Stimulated activated CD8-positive, alpha-beta memory T cell treated with anti-CD3 and anti-CD28 coated beads, Interleukin-12 subunit alpha, Interleukin-12 subunit beta, amount 100 ng/mL, for 4 hours (primary cell): ENCODE measurements around the gene RSRC1.

ENCODE experiments used
- DNase-seq: peaks from one replicate; pipeline ENCODE4 v3.0.0-alpha.2; 2020; ENCODE audit warnings: low read depth

Gene RSRC1

DNA sequence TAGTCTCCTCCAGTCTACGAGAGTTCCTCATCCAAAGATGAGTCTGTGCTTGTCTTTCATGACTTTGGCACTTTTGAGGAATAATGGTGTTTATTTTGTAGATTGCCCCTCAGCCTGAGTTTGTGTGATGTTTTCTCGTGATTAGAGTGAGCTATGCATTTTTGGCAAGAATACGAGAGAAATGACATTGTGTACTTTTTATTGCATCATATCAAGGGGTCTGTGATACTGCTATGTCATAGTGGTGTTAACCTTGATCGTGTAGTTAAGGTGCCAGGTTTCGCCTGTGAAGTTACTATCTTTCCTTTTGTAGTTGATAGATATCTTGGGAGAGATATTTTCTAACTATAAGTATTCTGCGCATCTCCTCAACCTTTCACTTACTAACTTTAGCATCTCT lies 18.9 kb downstream of the RSRC1 start:
- no peak for DNase-seq

- DNase-seq: no peak
These were observed 24.5 kb downstream of the RSRC1 start for GRCh38 chr3:158134363-158134762.

GRCh38 chr3:158140396-158140795 lies 30.5 kb downstream of the RSRC1 start:
- DNase-seq: no peak

GRCh38 chr3:158148218-158148617 lies 38.3 kb downstream of the RSRC1 start:
- no peak for DNase-seq

DNA sequence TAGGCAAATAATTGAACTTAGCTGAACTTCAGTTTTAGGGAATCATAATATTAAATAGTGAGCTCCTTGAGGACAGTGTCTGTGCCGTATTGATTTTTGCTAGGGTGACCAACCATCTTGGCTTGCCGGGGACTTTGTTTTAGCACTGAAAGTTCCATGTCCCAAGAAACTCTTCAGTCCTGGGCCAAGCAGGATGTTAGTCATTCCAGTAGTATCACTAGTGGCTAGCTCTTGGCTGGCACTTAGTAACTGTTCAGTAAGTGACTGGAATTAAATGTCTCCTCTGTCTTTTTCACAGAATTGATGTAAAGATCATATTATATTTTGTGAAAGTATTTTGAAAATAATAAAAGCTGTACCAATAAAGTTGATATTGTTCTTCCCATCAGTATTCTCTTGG lies 42.3 kb downstream of the RSRC1 start:
- DNase-seq: no peak

- DNase-seq: no peak
These were observed 49.1 kb downstream of the RSRC1 start for GRCh38 chr3:158158969-158159368.

DNA sequence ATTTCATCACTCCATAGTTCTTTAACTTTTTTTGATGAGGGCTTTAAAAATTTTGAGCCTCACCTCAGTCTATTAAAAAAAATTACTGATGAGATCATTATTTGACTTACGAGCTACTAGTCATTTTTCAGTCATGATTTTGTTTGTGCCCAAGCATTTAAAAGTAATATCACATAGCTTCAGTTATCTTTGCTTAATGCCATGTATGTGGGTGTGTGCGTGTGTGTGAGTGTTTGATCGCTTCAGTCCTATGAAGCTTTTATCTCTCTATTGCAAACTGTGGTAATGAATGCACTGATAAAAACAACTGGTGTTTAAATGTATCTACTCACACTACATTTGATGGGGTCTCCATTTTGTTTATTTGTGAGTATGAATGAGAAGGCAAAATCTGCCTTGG lies 49.8 kb downstream of the RSRC1 start:
- DNase-seq: no peak

- no peak for DNase-seq
These were observed 51.1 kb downstream of the RSRC1 start for GRCh38 chr3:158160958-158161357.

DNA sequence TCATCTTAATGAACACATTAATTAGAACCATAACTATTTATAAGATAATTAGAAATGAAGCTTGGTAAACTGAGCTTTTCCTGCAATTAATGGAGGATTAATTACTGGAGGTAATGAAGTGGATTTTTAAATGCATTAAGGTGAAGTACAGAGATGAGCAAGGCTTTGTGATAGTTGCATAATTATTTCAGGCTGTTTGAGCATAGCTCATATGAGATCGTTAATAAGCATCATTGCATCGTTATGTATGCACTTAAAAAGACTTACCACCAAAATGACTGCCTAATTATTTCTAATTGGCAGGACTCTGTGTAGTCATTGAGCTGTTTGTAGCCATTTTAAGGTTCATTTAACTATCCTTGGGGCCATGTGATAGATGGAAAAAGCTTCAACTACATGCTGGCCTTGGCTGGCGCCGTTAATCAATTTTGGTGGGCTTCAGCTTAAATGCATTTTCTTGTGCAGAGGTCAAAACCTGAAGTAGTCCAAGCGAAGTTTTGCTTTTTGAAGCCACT lies 55.3 kb downstream of the RSRC1 start:
- DNase-seq: no peak

GRCh38 chr3:158165730-158166129 lies 55.8 kb downstream of the RSRC1 start:
- DNase-seq: no peak

DNA sequence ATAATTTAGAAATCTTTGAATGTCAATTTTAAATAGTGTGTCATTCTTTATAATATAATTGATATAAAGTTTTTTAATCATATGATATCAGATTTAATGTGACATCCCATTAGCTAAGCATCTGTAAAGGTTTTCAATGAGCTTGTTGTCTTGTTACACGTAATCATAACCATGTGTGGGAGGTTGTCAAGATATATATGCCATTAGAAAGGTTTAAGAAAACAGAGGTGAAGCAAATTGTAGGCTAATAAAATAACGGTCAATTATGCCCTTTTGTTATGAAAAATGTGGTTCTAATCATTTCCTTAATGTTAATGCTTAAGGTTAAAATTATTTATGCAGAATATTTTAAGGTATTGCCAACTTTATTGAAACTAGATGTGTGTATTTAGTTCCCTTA lies 56.3 kb downstream of the RSRC1 start:
- no peak for DNase-seq

- DNase-seq: no peak
These were observed 58.1 kb downstream of the RSRC1 start for GRCh38 chr3:158167737-158168557.

DNA sequence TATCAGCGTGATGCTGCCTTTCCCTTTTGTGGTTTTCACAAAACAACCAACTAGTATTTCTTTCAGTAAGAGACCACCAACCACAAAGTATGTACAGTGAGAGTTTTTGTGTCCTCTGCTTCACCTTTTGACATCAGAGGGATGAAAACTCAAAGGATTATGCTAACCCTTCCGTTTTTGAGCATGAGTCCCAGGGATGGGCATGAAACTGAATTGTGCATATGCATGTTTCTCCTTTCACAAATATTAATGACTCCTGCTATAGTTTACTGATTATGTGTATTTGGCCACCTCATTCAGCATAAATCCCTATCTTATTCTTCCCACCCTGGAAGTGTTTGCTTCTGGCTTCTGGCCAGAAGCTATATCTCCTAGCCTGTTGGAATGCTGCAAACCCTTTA lies 59.2 kb downstream of the RSRC1 start:
- DNase-seq: no peak

- no peak for DNase-seq
These were observed 71.2 kb downstream of the RSRC1 start for GRCh38 chr3:158181096-158181495.

DNA sequence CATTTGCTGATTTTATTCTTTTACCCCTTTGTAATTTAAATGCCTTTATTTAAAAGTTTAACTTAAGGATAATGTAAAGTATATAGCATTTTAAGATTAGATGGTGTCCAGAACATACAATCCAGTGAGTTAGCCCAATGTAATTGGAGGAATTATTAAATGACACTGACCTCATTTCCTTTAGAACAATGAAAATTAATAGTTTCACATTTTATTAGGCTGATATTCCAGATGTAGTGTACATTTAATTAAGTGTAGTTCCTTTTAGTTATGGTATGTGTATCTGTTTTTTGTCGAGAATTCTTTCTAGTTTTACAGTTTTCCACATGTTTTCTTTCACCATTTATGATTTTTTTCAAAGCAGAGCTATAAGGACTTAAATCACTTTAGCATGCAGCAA lies 75.8 kb downstream of the RSRC1 start:
- DNase-seq: no peak

DNA sequence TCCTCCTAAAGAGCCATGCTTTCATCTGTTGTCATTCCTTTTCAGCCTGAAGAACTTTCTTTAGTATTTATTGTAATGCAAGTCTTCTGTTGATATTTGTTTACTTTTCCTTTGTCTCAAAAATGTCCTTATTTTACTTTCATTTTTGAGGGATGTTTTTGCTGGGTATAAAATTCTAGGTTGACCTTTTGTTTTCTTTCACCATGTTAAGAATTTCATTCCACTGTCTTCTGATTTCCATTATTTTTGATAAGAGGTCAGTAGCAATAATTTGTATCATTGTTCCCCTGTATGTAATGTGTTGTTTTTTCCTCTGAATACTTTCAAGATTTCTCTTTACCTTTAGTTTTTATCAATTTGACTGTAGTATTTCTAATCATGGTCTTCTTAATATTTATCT lies 91.1 kb downstream of the RSRC1 start:
- no peak for DNase-seq

GRCh38 chr3:158205324-158205723 lies 95.4 kb downstream of the RSRC1 start:
- no peak for DNase-seq

- DNase-seq: no peak
These were observed 96.1 kb downstream of the RSRC1 start for GRCh38 chr3:158205994-158206393.

GRCh38 chr3:158210067-158210466 lies 100.2 kb downstream of the RSRC1 start:
- no peak for DNase-seq

- no peak for DNase-seq
These were observed 103.6 kb downstream of the RSRC1 start for GRCh38 chr3:158213461-158213860.

DNA sequence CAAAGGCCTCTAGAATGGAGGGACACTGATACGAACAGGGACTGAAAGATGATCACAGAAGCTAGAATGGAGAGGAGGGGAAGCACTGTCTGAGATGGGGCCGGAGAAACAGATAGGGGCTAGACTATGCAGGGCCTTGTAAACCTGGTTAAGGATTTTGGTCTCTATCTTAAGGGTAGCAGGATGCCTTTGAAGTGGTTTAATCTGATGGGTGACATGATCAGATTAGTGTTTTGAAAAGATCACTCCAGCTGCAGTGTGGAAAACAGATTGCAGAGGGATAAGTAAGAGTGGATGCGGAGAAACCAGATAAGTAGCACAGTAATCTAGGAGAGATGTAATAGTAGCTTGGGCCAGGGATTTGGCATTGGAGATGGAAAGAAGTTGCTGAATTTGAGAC lies 108.1 kb downstream of the RSRC1 start:
- DNase-seq: no peak

- DNase-seq: no peak
These were observed 110.7 kb downstream of the RSRC1 start for GRCh38 chr3:158220575-158220974.

DNA sequence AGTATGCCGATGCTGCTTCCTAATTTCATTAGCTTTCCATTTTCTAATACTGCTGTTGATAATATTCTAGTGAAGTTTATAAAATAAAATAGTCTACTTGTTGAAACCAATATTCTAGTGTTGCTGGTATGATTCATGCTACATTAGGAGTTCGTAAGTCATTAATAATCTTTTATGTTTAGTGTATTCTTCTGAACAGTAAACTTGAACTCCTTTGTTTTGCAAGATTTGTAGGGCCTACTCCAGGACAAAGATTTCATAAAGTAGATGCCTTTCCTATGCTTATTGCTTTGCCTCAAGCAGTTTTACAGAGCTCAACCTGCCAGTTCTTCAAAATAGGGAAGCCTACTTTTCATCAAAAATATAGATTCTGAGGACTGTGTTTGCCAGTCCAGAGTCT lies 111.5 kb downstream of the RSRC1 start:
- DNase-seq: no peak

GRCh38 chr3:158226429-158226828 lies 116.5 kb downstream of the RSRC1 start:
- no peak for DNase-seq
